GM19025 (cell line): ENCODE data around the gene GUCY1A2.

Experiments used
- ATAC-seq: cut with Tn5 transposase; IDR thresholded peaks from one replicate; pipeline ENCODE4 v1.9.1; 2021; ENCODE audit warnings: mild to moderate bottlenecking, low read depth, moderate library complexity; ENCODE audit not compliant: unreplicated experiment

The GUCY1A2 gene

DNA sequence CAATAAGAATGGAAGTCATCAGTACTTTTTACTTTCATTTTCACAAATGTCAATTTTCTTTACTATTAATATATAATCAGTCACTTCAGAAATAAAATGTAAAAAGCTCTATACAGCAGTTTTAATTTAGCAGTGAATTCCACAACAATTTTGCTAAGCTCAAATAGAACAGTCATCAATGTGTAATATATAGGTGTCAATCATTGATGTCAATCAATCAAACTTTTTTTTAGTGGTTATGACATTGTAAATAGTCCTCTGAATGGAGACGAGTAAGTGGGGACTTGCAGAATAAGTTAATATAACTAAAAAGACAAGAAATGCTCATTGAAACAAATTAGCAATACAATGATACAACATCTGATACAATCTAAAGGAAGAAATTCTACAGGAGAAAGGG, 327.4 kb downstream of the GUCY1A2 start:
- no peak for ATAC-seq

DNA sequence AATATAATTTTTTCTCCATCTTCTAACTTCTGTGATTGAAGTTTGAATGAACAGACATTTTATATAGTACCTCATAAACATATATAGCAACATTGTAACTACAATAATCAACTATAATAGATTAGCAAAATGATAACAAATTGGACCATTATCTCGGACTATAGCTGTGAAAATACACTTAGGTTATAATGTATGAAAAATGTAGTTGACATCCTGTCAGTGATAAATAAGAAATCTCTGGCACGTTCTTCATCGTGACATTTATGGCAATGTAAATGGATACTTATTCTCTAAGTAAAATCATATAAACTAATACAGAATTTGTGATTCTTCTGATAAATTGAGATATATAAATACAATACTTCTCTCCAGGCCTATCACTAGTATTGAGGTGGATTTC, 333.3 kb downstream of the GUCY1A2 start:
- ATAC-seq, result no peak

DNA sequence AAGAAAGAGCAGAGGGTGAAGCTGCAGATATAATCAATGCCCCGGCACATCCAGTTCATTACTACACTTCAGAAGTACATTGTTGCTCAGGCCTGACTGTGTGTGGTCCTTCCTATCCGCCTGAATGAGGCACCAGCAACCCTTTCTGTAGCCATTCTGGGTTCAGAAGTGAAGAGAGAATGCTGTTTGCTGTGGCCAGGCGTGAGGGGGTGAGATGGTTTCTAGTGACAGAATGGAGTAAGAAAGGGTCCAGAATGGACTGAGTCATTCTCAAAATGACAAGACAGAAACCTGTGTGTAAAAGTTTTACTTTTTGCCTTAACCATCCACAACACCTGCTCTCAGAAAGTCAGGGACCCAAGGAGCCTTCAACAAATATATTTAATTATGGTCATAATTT, 334.8 kb downstream of the GUCY1A2 start:
- ATAC-seq, result no peak

DNA sequence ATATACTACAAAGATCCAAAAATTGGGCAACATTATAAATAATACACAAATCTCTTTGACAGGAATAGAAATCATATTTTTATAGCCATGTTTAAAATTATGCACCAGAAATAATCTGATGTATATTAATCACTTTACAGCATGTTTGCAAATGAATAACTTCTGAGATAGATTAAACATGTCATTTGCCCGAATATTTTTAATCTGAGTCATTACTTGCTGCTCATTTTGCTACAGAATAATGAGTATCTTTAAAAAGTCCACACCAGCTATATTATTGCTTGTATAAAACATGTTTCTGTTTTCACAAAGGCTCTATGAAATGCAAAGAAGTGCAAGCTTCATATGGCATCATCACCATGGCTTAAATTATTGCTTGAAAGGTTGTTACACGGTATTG, 336.8 kb downstream of the GUCY1A2 start:
- ATAC-seq, result no peak

DNA sequence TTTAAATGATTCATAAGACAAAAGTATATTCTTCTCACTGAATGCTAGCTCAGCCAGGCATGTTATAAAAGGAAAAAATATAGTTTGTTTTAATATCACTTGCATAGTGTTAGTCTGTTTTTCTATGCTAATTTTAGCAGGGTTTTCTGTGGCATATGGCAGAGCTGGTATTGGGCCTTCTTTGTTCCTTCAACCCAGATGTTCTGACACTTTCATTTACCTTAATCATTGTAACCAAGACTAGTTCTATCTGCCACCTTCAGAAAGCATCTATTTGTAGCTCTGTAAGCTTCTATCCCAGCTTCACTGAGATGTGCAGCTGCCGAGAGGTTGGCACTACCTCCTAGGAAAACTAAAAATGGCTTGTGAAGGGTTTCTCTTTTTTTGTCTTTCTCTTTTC, 338.7 kb downstream of the GUCY1A2 start:
- no peak for ATAC-seq

DNA sequence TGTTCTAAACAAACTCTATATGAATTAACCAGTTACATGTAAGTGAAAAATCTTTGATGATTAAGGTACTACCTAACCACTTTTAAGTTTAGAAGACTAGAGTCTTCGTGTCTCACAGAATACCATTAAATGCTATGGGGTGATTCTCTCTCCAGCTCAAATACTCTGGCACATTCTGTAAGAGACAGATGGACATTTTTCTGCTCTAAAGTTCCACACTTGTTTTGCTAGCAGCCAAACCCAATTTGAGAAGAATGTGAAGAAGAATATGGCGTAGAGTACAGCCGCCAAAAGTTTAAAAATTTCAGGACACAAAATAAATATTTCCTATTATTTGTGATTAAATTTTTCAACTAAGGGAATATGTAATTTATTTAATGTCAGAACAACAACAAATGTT, 339.1 kb downstream of the GUCY1A2 start:
- ATAC-seq, result no peak

DNA sequence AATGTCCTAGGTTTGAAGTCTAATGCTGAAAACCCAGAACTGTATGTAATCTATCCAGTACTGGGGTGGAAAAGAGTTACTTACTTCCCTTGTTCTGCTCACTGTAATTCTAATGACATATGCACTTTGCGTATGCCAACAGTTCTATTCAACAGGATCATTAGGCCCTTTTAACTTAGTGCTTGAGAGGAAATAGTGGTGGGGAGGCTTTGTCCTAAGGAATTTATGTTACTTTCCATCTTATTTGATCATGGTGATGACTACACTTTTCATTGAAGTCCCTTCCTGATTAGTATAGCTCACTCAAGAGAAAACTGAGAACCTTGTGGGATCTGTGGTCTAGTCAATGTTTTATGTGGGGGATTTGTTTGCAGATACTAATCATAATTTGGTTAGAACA, 348.2 kb downstream of the GUCY1A2 start:
- ATAC-seq, result no peak

DNA sequence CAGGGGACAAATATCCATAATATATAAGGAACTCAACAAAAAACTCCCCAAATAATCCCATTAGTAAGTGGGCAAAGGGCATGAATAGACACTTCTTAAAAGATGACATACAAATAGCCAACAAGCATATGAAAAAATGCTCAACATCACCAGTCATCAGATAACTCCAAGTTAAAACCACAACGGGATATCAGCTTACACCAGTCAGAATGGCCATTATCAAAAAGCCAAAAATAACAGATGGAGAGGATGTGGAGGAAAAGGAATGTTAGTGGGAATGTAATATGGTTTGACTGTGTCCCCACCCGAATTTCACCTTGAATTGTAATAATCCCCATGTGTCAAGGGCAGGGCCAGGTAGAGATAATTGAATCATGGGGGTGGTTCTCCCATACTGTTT, 350.1 kb downstream of the GUCY1A2 start:
- no peak for ATAC-seq

DNA sequence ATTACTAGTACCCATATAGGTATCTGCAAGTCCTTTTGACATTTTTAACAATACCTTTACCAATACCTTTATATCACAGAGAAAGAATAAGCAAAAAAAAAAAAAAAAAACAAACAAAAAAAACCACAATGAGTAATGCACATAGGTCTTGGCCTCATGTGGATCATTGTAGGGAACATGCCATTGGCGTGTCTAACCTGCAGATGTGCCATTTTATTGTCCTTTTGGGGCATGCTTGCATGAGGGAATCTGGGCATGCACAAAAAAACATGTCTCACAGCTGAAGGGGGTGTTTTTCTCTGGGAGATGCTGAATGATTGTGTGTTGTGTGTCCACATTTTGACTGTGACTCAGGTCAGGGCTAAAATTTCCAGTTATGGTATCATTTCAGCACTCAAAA, 361.6 kb downstream of the GUCY1A2 start:
- ATAC-seq, result no peak

DNA sequence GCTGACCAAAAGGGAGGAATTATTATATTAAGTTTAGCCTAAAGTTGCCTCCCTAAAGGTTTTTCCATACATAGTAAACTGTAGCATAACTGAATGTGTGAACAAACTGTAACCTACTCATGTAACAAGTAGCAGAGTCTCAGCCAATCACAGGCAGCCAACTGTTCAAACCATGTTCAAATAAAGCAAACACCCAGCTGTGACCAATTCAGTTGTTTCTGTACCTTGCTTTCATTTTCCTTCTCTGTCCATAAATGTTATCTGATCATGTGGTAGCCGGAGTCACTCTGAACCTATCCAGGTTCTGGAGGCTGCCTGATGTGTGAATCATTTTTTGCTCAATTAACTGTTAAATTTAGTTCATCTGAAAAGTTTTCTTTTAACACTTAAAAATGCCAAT, 373.5 kb downstream of the GUCY1A2 start:
- no peak for ATAC-seq

DNA sequence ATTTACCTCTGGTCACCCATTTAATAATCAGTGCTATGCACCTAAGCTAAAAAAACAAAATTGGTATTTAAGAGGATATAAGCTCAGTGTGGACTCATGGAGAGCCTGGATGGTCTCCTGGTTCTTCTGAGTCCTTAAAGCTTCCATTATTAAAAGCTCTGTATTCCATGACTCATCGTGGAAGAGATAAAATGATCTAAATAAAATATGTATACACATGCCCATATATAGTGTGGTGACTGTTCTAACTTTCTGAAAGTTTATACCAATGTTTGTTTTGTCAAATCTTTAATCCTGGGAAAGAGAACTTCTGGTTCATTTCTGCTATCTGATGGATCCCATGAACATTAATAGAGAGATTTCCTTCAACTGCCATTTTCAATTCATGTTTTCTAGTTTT, 375.9 kb downstream of the GUCY1A2 start:
- no peak for ATAC-seq

DNA sequence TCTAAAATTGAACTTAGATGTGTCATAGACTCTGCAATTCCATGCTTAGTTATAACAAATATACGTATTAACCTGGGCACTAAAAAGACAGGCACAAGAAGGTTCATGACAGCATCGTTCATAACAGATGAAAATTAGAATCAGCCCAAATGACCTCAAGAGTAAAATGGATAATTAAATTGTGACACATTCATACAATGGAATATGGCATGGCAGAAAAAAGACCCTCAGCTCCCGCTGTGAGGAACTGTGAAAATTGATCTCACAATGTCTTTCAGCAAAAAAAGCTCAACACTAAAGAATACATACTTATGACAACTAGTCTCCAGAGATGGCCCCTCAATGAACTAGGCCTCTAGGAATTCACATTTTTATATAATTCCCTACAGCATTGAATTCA, 386.0 kb downstream of the GUCY1A2 start:
- ATAC-seq, result no peak

DNA sequence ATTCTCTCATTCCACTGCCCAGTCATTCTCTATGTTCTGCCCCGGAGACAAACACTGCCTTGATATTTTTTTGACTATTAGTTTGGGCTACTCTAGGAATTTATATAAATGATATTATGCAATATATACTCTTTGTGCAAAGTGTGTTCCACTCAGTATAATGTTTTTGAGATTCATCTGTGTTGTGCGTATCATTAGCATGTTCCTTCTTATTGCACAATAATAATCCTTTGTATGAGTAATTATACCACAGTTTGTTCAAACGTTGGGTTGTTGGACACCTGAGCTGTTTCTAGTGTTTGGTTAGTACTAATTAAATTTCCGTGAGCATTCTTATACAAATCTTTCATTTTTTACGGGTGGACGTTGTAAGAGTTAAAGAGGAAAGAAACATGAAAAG, 390.6 kb downstream of the GUCY1A2 start:
- ATAC-seq, result no peak

DNA sequence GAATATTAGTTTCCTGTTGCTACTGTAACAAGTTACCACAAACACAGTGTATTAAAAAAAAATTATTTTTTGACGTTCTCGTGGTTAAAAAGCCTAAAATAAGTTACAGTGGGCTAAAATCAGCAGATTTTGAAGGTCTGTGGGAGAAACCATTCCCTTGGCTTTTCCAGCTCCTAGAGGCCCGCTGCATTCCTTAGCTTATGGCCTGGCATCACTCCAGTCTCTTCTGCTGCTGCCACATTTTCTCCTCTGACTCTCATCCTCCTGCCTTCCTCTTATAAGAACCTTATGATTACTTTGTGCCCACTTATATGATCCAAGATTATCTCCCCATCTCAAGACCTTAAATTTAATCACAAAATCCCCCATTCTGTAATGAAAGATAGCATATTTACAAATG, 392.7 kb downstream of the GUCY1A2 start:
- no peak for ATAC-seq

DNA sequence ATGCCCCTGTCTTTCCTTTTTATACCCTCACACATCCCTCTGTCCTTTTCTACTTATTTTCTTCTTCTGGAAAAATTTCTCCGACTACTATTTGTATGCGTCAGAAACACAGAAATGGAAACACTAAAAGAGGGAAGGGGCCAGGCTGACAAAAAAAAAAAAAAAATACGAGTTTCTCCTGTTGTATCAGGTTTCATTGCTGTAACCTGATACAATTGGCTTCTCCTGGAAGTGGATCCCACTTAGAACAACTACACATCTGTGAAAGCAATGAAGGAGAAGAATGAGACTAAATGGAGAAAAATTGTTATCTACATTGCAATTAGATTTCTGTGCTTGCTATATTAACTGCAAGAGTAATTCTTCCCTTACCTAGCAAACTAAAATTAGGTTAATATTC, 393.9 kb downstream of the GUCY1A2 start:
- no peak for ATAC-seq
